Fibroblast of pulmonary artery (primary cell): Measurements from ENCODE around the gene NTM.

ENCODE experiments used
- DNase-seq: peaks from one replicate; pipeline ENCODE4 v3.0.0-alpha.2; 2010; ENCODE audit warnings: low read depth
- H3K4me3 ChIP-seq: replicated peaks from 2 replicates; pipeline ENCODE4 v1.5.1; 2011; ENCODE audit warnings: low read depth, mild to moderate bottlenecking, control low read depth, low read length, moderate library complexity
- CTCF ChIP-seq: IDR thresholded peaks from 2 replicates; pipeline ENCODE4 v1.5.1; 2011; ENCODE audit warnings: mild to moderate bottlenecking, control low read depth, low read length, inconsistent platforms; ENCODE audit errors: missing control alignments

NTM gene

GRCh38 chr11:131800452-131800851 lies 430.0 kb downstream of the NTM start:
- no peak for TF ChIP-seq CTCF
- H3K4me3 ChIP-seq: no peak overlapping the region
- no peak for DNase-seq

GRCh38 chr11:131802440-131803115 lies 432.2 kb downstream of the NTM start:
- no peak for DNase-seq
- no peak for TF ChIP-seq CTCF
- H3K4me3 ChIP-seq: no peak overlapping the region

- DNase-seq: no peak
- TF ChIP-seq CTCF: no peak
- H3K4me3 ChIP-seq: no peak overlapping the region
These were observed 437.5 kb downstream of the NTM start for GRCh38 chr11:131807876-131808275.

- TF ChIP-seq CTCF: no peak
- DNase-seq: no peak
These were observed 438.1 kb downstream of the NTM start for GRCh38 chr11:131808470-131808869.

GRCh38 chr11:131809203-131809918 lies 438.9 kb downstream of the NTM start:
- peak; percentile 7 for DNase-seq
- no peak for TF ChIP-seq CTCF
- no peak overlapping the region for H3K4me3 ChIP-seq

More at GRCh38 chr11:131808470-131808869, 438.1 kb downstream of the NTM start:
- no peak overlapping the region for H3K4me3 ChIP-seq

GRCh38 chr11:131810541-131810940 lies 440.1 kb downstream of the NTM start:
- no peak overlapping the region for H3K4me3 ChIP-seq
- TF ChIP-seq CTCF: no peak
- no peak for DNase-seq
